ENCODE data around the gene FOXN3. TPM values are rescaled to one million over a fixed set of nuclear protein-coding genes. Genes with fewer than 3 reads are reported as not detected.

The FOXN3 gene
- total RNA-seq, 6 experiments from 2014 or later: 41.5 to 74.2 (median 55.8) TPM

GRCh38 chr14:89123851-89124250 lies 293.2 kb downstream of the FOXN3 start:
- ATAC-seq (no peak), DNase-seq (no peak)
- no peaks in the 10 kb centered on the region for H3K4me1 ChIP-seq
- H3K36me3 ChIP-seq: no peaks in the 10 kb centered on the region
- H3K4me3 ChIP-seq: no peak overlapping the region
- 75% methylated on average over 1 of the region's 1 CpG for WGBS (ENCODE audit: insufficient coverage, low coverage, low lambda C conversion rate, missing lambda C conversion rate)
- H3K27ac ChIP-seq: no peak overlapping the region
- no peaks in the 10 kb centered on the region for H3K9me3 ChIP-seq
- TF ChIP-seq POLR2A (IDR thresholded peaks at IDR 0.05): no peak
- TF ChIP-seq, protein P1, sequence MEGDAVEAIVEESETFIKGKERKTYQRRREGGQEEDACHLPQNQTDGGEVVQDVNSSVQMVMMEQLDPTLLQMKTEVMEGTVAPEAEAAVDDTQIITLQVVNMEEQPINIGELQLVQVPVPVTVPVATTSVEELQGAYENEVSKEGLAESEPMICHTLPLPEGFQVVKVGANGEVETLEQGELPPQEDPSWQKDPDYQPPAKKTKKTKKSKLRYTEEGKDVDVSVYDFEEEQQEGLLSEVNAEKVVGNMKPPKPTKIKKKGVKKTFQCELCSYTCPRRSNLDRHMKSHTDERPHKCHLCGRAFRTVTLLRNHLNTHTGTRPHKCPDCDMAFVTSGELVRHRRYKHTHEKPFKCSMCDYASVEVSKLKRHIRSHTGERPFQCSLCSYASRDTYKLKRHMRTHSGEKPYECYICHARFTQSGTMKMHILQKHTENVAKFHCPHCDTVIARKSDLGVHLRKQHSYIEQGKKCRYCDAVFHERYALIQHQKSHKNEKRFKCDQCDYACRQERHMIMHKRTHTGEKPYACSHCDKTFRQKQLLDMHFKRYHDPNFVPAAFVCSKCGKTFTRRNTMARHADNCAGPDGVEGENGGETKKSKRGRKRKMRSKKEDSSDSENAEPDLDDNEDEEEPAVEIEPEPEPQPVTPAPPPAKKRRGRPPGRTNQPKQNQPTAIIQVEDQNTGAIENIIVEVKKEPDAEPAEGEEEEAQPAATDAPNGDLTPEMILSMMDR (IDR thresholded peaks at IDR 0.05): no peak
- H3K27me3 ChIP-seq: no peaks in the 10 kb centered on the region
- intact Hi-C loops (cut with DNase I): no loop called here

GRCh38 chr14:89123215-89123614 lies 293.8 kb downstream of the FOXN3 start:
- ATAC-seq (no peak), DNase-seq (no peak)
- intact Hi-C loops (cut with DNase I): no loop called here
- no peaks in the 10 kb centered on the region for H3K27me3 ChIP-seq
- H3K36me3 ChIP-seq: no peaks in the 10 kb centered on the region
- no peak overlapping the region for H3K27ac ChIP-seq
- H3K4me1 ChIP-seq: no peaks in the 10 kb centered on the region
- H3K9me3 ChIP-seq: no peaks in the 10 kb centered on the region
- TF ChIP-seq POLR2A (IDR thresholded peaks at IDR 0.05): no peak
- TF ChIP-seq, protein P1 (IDR thresholded peaks at IDR 0.05): no peak
- 83% methylated on average over 8 of the region's 10 CpGs for WGBS (ENCODE audit: insufficient coverage, low coverage, low lambda C conversion rate, missing lambda C conversion rate)
- no peak overlapping the region for H3K4me3 ChIP-seq

- H3K4me3 ChIP-seq: no peak overlapping the region
- ATAC-seq: no peak
- 42% methylated on average over 4 of the region's 4 CpGs for WGBS (ENCODE audit: insufficient coverage, low coverage, low lambda C conversion rate, missing lambda C conversion rate)
Observed at GRCh38 chr14:89121968-89122620, 294.9 kb downstream of the FOXN3 start.

DNA sequence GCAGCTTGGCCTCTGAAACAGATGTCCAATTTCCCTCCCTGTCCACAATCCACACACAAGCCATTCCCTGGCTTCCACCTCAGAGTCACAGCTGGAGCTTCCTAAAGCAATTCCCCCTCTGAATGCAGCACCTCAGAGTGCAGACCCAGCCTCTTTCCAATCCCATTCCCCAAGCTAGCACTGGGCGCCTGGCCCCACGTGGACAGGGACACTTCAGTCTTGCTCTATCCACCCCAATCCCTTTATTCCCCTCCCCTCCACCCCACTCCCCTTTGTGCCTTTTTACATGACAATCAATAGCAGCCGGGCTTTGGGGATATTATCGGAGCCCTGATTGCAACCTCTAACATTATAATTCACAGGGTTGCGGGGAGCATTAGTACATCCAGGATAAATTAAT lies 300.0 kb downstream of the FOXN3 start:
- intact Hi-C loops (cut with DNase I): no loop called here
- H3K4me3 ChIP-seq: no peak overlapping the region
- H3K27me3 ChIP-seq: no peaks in the 10 kb centered on the region
- 84% methylated on average over 3 of the region's 5 CpGs for WGBS (ENCODE audit: insufficient coverage, low coverage, low lambda C conversion rate, missing lambda C conversion rate)
- H3K36me3 ChIP-seq: no peaks in the 10 kb centered on the region
- DNase-seq: no peak
- no peaks in the 10 kb centered on the region for H3K4me1 ChIP-seq
- H3K9me3 ChIP-seq: no peaks in the 10 kb centered on the region
- no peak overlapping the region for H3K27ac ChIP-seq
- TF ChIP-seq, protein P1 (IDR thresholded peaks at IDR 0.05): no peak
- no peak for TF ChIP-seq POLR2A (IDR thresholded peaks at IDR 0.05)
- ATAC-seq: no peak

More at GRCh38 chr14:89121968-89122620, 294.9 kb downstream of the FOXN3 start:
- Histone ChIP-seq H3K9me3 (no peaks in the 10 kb centered on the region), H3K27me3 (no peaks in the 10 kb centered on the region), H3K27ac (no peak overlapping the region), H3K36me3 (no peaks in the 10 kb centered on the region), H3K4me1 (no peaks in the 10 kb centered on the region)
- intact Hi-C loops (cut with DNase I): no loop called here
- no peak for TF ChIP-seq POLR2A (IDR thresholded peaks at IDR 0.05)
- TF ChIP-seq, protein P1 (IDR thresholded peaks at IDR 0.05): no peak
- no peak for DNase-seq

DNA sequence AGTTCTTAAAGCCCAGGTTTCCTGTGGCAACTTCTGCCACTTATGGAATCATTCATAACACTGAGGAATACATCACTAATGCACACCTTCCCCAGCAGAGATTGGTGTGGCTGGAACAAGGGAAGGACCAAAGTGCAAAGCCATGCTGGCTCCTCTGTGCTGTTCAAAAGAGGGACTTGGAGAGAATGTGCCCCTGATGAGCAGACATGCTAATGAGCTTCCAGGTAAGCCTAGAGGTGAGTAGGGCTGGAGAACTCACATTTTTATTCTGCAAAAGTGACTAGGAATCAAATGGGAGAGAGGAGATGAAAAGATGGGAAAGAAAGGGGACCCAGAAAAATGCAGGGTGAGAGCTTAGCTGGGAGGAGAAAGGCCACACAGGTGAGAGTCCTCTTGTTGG lies 302.9 kb downstream of the FOXN3 start:
- H3K4me3 ChIP-seq: no peak overlapping the region
- H3K27me3 ChIP-seq: no peaks in the 10 kb centered on the region
- DNase-seq (no peak), ATAC-seq (no peak)
- intact Hi-C loops (cut with DNase I): no loop called here
- no peak overlapping the region for H3K27ac ChIP-seq
- no peaks in the 10 kb centered on the region for H3K9me3 ChIP-seq
- H3K36me3 ChIP-seq: no peaks in the 10 kb centered on the region
- no peaks in the 10 kb centered on the region for H3K4me1 ChIP-seq
- no peak for TF ChIP-seq POLR2A (IDR thresholded peaks at IDR 0.05)
- TF ChIP-seq, protein P1 (IDR thresholded peaks at IDR 0.05): no peak
